IPS-NIHi11 (cell line): Measurements from ENCODE around the gene SRPK3.

Experiments
- DNase-seq: peaks from one replicate; pipeline ENCODE4 v3.0.0; 2012; ENCODE audit warnings: mixed read lengths, low spot score

Gene SRPK3

GRCh38 chrX:153831429-153832150 lies 50.7 kb downstream of the SRPK3 start:
- DNase-seq: no peak

DNA sequence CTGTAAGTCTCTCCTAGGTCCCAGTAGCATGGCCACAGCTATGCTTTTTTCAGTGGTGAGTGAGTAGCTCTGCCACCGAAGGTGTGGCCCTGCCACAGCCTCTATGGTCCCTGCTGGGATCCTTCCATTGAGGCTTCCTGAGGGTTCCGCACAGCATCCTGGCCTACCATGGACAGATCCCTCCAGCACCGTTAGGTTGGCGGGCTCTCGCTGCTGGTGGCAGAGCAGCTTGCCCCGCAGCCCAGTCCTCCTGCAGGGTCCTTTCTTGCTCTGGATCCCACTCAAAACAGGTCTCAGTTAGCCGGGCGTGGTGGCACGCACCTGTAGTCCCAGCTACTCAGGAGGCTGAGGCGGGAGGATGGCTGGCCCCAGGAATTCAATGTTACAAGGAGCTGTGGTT lies 51.9 kb downstream of the SRPK3 start:
- DNase-seq: no peak
